Measurements from ENCODE around the gene LAMB1. TPM values are rescaled to one million over a fixed set of nuclear protein-coding genes. Genes with fewer than 3 reads are reported as not detected.

Gene LAMB1
- total RNA-seq, 1 experiment from 2014 or later = 32.0 TPM

DNA sequence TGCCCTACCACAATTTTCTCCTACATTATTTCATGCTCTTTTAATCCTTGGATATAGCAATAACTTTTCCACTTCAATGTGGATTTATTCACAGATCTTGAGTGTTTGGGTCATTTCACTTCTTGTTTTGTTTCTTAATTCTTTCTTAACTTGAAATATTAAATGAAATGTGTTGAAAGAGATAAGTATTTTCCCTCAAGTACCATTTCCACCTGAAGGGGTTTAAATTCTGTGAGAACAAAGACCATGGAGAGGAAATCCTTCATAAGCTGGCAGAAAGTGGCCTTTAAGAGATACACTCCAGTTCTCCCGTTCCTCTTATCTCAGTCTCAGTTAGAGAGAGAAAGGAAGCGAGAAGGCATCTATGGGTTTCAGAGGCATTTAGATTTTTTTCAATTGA, 126.0 kb downstream of the LAMB1 start:
- DNase-seq (ENCODE audit: low read depth, low spot score) (no peak), ATAC-seq (no peak)
- Histone ChIP-seq H3K79me2 (ENCODE audit: insufficient read depth, low read length) (no peaks in the 10 kb centered on the region), H3K9ac (ENCODE audit: low read length) (no peak overlapping the region), H4K20me1 (ENCODE audit: insufficient read depth) (no peaks in the 10 kb centered on the region), H3K4me2 (ENCODE audit: low read length) (no peak overlapping the region), H2AFZ (ENCODE audit: low read depth, low read length, poor library complexity, severe bottlenecking) (no peak overlapping the region), H3K4me3 (replicated peaks in 1 of 2; ENCODE audit: low read depth in 1 of 2, low read length in 2 of 2) (no peak overlapping the region), H3K9me2 (ENCODE audit: insufficient read depth) (no peaks in the 10 kb centered on the region), H3K27me3 (ENCODE audit: insufficient read depth, low read length) (no peaks in the 10 kb centered on the region), H3K4me1 (ENCODE audit: control insufficient read depth in 1 of 2, insufficient read depth in 2 of 2, low read length in 2 of 2) (peaks cover 7 to 14% of the 10 kb centered on the region in 2 experiments), H3K27ac (ENCODE audit: low read depth, low read length) (no peak overlapping the region), H3K36me3 (ENCODE audit: control insufficient read depth in 1 of 2, insufficient read depth in 2 of 2, low read length in 2 of 2) (no peaks in the 10 kb centered on the region), H3K9me3 (ENCODE audit: control insufficient read depth in 1 of 2, insufficient read depth in 1 of 2, low read depth in 1 of 2, low read length in 2 of 2) (no peaks in the 10 kb centered on the region)
- ChIA-PET POLR2A (no interaction called here), CTCF (interaction anchor here (0.6 kb wide), 1 partner anchor 409 kb away, joined by 3 read pairs; no protein-coding TSS in a partner anchor), RAD21 (ENCODE audit: low non-redundant PET in 1 of 2, low total read pairs in 2 of 2, uncharacterized antibody in 2 of 2, unreplicated experiment in 2 of 2) (no interaction called here)
- TF ChIP-seq CBX3 (IDR thresholded peaks at IDR 0.05; ENCODE audit: low read depth) = no peak
- TF ChIP-seq, protein P1, sequence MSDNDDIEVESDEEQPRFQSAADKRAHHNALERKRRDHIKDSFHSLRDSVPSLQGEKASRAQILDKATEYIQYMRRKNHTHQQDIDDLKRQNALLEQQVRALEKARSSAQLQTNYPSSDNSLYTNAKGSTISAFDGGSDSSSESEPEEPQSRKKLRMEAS (IDR thresholded peaks at IDR 0.05) = no peak
- TF ChIP-seq, protein P2, sequence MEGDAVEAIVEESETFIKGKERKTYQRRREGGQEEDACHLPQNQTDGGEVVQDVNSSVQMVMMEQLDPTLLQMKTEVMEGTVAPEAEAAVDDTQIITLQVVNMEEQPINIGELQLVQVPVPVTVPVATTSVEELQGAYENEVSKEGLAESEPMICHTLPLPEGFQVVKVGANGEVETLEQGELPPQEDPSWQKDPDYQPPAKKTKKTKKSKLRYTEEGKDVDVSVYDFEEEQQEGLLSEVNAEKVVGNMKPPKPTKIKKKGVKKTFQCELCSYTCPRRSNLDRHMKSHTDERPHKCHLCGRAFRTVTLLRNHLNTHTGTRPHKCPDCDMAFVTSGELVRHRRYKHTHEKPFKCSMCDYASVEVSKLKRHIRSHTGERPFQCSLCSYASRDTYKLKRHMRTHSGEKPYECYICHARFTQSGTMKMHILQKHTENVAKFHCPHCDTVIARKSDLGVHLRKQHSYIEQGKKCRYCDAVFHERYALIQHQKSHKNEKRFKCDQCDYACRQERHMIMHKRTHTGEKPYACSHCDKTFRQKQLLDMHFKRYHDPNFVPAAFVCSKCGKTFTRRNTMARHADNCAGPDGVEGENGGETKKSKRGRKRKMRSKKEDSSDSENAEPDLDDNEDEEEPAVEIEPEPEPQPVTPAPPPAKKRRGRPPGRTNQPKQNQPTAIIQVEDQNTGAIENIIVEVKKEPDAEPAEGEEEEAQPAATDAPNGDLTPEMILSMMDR (IDR thresholded peaks at IDR 0.05 in 2 of 3, conservative IDR thresholded peaks at IDR 0.05 in 1 of 3; ENCODE audit: borderline replicate concordance in 1 of 3, insufficient read depth in 1 of 3, low read depth in 2 of 3, low read length in 2 of 3) = no peak
- no peak for TF ChIP-seq EZH2 (IDR thresholded peaks at IDR 0.05)
- no peak for TF ChIP-seq SIN3A (IDR thresholded peaks at IDR 0.05; ENCODE audit: low read depth)
- TF ChIP-seq POLR2A (IDR thresholded peaks at IDR 0.05; ENCODE audit: borderline replicate concordance, extremely low read depth, insufficient read depth, insufficient read length) = no peak
- TF ChIP-seq ELF1 (IDR thresholded peaks at IDR 0.05; ENCODE audit: borderline replicate concordance, low read depth) = no peak
- no peak for TF ChIP-seq EZH2phosphoT487 (IDR thresholded peaks at IDR 0.05; ENCODE audit: borderline replicate concordance)
- no peak for TF ChIP-seq EGR1 (IDR thresholded peaks at IDR 0.05; ENCODE audit: low read depth)
- no peak for TF ChIP-seq ZNF274 (IDR thresholded peaks at IDR 0.05; ENCODE audit: low read depth, low read length)
- no peak for TF ChIP-seq POLR2AphosphoS5 (IDR thresholded peaks at IDR 0.05; ENCODE audit: low read depth, low read length)
- no peak for TF ChIP-seq JUND (IDR thresholded peaks at IDR 0.05)
- TF ChIP-seq, protein P3, sequence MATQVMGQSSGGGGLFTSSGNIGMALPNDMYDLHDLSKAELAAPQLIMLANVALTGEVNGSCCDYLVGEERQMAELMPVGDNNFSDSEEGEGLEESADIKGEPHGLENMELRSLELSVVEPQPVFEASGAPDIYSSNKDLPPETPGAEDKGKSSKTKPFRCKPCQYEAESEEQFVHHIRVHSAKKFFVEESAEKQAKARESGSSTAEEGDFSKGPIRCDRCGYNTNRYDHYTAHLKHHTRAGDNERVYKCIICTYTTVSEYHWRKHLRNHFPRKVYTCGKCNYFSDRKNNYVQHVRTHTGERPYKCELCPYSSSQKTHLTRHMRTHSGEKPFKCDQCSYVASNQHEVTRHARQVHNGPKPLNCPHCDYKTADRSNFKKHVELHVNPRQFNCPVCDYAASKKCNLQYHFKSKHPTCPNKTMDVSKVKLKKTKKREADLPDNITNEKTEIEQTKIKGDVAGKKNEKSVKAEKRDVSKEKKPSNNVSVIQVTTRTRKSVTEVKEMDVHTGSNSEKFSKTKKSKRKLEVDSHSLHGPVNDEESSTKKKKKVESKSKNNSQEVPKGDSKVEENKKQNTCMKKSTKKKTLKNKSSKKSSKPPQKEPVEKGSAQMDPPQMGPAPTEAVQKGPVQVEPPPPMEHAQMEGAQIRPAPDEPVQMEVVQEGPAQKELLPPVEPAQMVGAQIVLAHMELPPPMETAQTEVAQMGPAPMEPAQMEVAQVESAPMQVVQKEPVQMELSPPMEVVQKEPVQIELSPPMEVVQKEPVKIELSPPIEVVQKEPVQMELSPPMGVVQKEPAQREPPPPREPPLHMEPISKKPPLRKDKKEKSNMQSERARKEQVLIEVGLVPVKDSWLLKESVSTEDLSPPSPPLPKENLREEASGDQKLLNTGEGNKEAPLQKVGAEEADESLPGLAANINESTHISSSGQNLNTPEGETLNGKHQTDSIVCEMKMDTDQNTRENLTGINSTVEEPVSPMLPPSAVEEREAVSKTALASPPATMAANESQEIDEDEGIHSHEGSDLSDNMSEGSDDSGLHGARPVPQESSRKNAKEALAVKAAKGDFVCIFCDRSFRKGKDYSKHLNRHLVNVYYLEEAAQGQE (IDR thresholded peaks at IDR 0.05; ENCODE audit: low read depth) = no peak
- TF ChIP-seq, protein P4, sequence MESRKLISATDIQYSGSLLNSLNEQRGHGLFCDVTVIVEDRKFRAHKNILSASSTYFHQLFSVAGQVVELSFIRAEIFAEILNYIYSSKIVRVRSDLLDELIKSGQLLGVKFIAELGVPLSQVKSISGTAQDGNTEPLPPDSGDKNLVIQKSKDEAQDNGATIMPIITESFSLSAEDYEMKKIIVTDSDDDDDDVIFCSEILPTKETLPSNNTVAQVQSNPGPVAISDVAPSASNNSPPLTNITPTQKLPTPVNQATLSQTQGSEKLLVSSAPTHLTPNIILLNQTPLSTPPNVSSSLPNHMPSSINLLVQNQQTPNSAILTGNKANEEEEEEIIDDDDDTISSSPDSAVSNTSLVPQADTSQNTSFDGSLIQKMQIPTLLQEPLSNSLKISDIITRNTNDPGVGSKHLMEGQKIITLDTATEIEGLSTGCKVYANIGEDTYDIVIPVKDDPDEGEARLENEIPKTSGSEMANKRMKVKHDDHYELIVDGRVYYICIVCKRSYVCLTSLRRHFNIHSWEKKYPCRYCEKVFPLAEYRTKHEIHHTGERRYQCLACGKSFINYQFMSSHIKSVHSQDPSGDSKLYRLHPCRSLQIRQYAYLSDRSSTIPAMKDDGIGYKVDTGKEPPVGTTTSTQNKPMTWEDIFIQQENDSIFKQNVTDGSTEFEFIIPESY (IDR thresholded peaks at IDR 0.05; ENCODE audit: extremely low read depth, insufficient replicate concordance, low read length) = no peak
- no peak for TF ChIP-seq SRF (IDR thresholded peaks at IDR 0.05; ENCODE audit: low read depth)
- TF ChIP-seq ZFX (IDR thresholded peaks at IDR 0.05) = no peak
- TF ChIP-seq, protein P5, sequence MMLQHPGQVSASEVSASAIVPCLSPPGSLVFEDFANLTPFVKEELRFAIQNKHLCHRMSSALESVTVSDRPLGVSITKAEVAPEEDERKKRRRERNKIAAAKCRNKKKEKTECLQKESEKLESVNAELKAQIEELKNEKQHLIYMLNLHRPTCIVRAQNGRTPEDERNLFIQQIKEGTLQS (IDR thresholded peaks at IDR 0.05) = no peak
- TF ChIP-seq YY1 (IDR thresholded peaks at IDR 0.05; ENCODE audit: extremely low read depth, insufficient replicate concordance, low read depth, low read length) = no peak
- intact Hi-C loops (cut with micrococcal nuclease) = loop anchor here (5.0 to 10.0 kb wide), 4 partner anchors 150 to 1085 kb away; partner anchors contain the start of gene BCAP29
- BruUV-seq (replicated peaks) = no TSS peak

All from HCT116 (cell line).